ENCODE results near the gene KNDC1.

Gene KNDC1

DNA sequence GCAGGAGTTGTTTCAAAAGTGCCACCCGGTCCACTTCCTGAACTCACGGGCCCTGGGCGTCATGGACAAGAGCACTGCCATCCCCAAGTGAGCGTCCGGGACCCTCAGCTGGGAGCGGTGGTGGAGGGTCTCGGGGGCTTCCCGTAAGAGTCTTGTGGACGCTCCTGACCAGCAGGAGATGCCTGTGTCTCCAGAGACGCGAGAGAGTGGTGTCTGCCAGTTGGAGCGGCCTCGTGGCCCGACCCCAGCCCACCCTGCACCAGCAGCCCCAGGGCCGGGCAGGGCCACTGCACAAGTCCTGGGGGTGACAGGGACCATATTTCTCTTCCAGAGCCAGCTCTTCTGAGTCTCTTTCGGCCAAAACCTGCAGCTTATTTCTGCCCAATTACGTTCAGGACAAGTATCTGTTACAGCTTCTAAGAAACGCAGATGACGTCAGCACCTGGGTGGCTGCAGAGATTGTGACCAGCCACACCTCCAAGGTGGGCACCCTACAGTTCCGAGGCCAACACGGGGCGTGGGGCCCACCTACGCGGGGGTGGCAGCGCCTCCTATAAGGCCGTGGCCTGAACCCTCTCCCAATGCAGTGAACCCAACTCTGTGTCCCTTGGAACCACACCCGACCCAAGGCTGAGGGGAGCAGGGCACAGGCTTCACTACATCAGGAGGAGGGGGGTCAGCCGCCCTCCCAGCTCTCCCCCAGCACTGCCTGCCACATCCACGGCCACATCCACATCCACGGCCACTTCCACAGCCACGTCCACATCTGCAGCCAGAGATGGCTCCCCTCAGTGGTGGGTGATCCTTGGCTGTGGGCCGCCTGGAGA is 53.8 kb downstream of the KNDC1 start:
- DNase-seq (ENCODE audit: low read depth), result no peak
- no peak overlapping the region for H3K4me3 ChIP-seq (ENCODE audit: low read depth, low read length)
- TF ChIP-seq CTCF (IDR thresholded peaks at IDR 0.05; ENCODE audit: low read depth, low read length), result no peak
- TF ChIP-seq, protein P1, sequence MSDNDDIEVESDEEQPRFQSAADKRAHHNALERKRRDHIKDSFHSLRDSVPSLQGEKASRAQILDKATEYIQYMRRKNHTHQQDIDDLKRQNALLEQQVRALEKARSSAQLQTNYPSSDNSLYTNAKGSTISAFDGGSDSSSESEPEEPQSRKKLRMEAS (IDR thresholded peaks at IDR 0.05; ENCODE audit: low read depth, low read length), result no peak
- no peak for TF ChIP-seq POLR2A (IDR thresholded peaks at IDR 0.05; ENCODE audit: extremely low read depth, insufficient read length)
- TF ChIP-seq MYC (IDR thresholded peaks at IDR 0.05; ENCODE audit: low read depth, low read length), result no peak

GRCh38 chr10:133214468-133215410 is 54.7 kb downstream of the KNDC1 start:
- DNase-seq (ENCODE audit: low read depth), result no peak
- H3K4me3 ChIP-seq (ENCODE audit: low read depth, low read length), result no peak overlapping the region
- no peak for TF ChIP-seq MYC (IDR thresholded peaks at IDR 0.05; ENCODE audit: low read depth, low read length)

DNA sequence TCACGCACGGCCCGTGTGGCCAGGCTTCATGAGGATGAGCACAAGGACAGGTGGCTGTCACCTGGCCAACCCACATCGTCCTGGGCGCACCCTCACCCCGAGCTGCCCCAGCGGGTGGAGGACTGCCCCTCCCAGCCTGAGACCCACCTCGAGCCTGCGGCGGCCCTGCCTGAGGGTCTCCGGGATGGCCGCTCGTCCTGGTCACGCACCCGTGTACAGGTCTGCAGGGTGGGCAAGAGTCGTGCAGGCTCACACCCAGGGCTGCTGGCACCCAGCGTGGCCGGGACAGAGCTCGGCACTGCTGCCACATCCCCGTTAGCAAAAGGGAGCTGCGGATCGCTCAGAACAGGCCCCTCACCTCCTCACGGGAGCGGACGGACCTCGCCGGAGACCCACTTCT is 55.6 kb downstream of the KNDC1 start:
- no peak overlapping the region for H3K4me3 ChIP-seq (ENCODE audit: low read depth, low read length)
- TF ChIP-seq MYC (IDR thresholded peaks at IDR 0.05; ENCODE audit: low read depth, low read length) (no peak), CTCF (IDR thresholded peaks at IDR 0.05; ENCODE audit: low read depth, low read length) (no peak), POLR2A (IDR thresholded peaks at IDR 0.05; ENCODE audit: extremely low read depth, insufficient read length) (no peak)
- TF ChIP-seq, protein P1 (IDR thresholded peaks at IDR 0.05; ENCODE audit: low read depth, low read length), result no peak
- DNase-seq (ENCODE audit: low read depth), result no peak

GRCh38 chr10:133216776-133217175 is 56.8 kb downstream of the KNDC1 start:
- no peak overlapping the region for H3K4me3 ChIP-seq (ENCODE audit: low read depth, low read length)
- no peak for DNase-seq (ENCODE audit: low read depth)
- TF ChIP-seq CTCF (IDR thresholded peaks at IDR 0.05; ENCODE audit: low read depth, low read length), result no peak
- TF ChIP-seq MYC (IDR thresholded peaks at IDR 0.05; ENCODE audit: low read depth, low read length), result no peak

DNA sequence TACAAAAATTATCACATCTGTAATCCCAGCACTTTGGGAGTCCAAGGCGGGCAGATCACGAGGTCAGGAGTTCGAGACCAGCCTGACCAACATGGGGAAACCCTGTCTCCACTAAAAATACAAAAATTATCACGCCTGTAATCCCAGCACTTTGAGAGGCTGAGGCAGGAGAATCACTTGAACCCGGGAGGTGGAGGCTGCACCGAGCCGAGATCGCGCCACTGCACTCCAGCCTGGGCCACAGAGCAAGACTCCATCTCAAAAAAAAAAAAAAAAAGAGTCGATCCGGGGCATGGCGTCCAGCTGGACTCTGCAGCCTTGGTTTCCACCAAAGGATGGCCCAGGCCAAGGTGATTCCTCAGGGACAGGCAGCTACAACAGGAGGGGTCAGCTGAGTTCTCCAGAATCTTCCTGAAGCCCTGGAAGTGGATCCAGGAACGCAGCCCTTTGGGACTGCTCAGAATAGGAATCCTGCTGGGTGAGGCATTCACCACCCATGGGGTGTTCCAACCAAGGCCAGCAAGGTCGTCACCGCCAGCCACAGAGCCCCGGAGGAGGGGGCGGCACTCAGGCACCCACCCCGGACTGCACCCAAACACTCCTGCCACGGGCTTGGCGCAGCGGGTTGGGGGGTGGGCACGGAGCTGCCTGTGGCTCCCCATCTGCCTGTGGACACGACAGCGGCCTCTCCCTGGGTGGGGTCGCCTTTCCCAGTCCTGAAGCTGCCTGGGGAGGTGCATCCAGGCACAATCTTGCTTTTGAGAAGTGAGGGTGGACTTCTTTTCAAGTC is 58.0 kb downstream of the KNDC1 start:
- no peak for DNase-seq (ENCODE audit: low read depth)
- H3K4me3 ChIP-seq (ENCODE audit: low read depth, low read length), result no peak overlapping the region
- TF ChIP-seq, protein P1 (IDR thresholded peaks at IDR 0.05; ENCODE audit: low read depth, low read length), result no peak
- no peak for TF ChIP-seq MYC (IDR thresholded peaks at IDR 0.05; ENCODE audit: low read depth, low read length)
- no peak for TF ChIP-seq POLR2A (IDR thresholded peaks at IDR 0.05; ENCODE audit: extremely low read depth, insufficient read length)
- TF ChIP-seq CTCF (IDR thresholded peaks at IDR 0.05; ENCODE audit: low read depth, low read length), result no peak

- no peak overlapping the region for H3K4me3 ChIP-seq (ENCODE audit: low read depth, low read length)
- TF ChIP-seq MYC (IDR thresholded peaks at IDR 0.05; ENCODE audit: low read depth, low read length) (no peak), CTCF (IDR thresholded peaks at IDR 0.05; ENCODE audit: low read depth, low read length) (no peak), POLR2A (IDR thresholded peaks at IDR 0.05; ENCODE audit: extremely low read depth, insufficient read length) (no peak)
- TF ChIP-seq, protein P1 (IDR thresholded peaks at IDR 0.05; ENCODE audit: low read depth, low read length), result no peak
- no peak for DNase-seq (ENCODE audit: low read depth)
Observed at GRCh38 chr10:133218891-133219290, 58.9 kb downstream of the KNDC1 start.

Data from NB4 (cell line).